Ectodermal cell (in vitro differentiated cells): Measurements from ENCODE around the gene CDKL5.

Experiments used
- H3K27ac ChIP-seq: 2 replicates; pipeline ENCODE4 v1.7.0; 2013; ENCODE audit warnings: mild to moderate bottlenecking, low read depth, low read length; ENCODE audit not compliant: insufficient read depth, poor library complexity, severe bottlenecking
- H3K27me3 ChIP-seq: 2 replicates; pipeline ENCODE4 v1.7.0; 2013; ENCODE audit warnings: mild to moderate bottlenecking, low read length; ENCODE audit not compliant: insufficient read depth, control insufficient read depth, poor library complexity, severe bottlenecking
- H3K36me3 ChIP-seq: one replicate; pipeline ENCODE4 v1.7.0; 2013; ENCODE audit warnings: low read length; ENCODE audit not compliant: control insufficient read depth, insufficient read depth
- H3K4me1 ChIP-seq: one replicate; pipeline ENCODE4 v1.7.0; 2013; ENCODE audit warnings: low read length; ENCODE audit not compliant: control insufficient read depth, insufficient read depth
- H3K4me3 ChIP-seq: 2 replicates; pipeline ENCODE4 v1.7.0; 2013; ENCODE audit warnings: low read depth, low read length, control low read depth; ENCODE audit not compliant: insufficient read depth
- H3K9me3 ChIP-seq: 2 replicates; pipeline ENCODE4 v1.7.0; 2013; ENCODE audit warnings: mild to moderate bottlenecking, low read length, moderate library complexity; ENCODE audit not compliant: control insufficient read depth
- WGBS, 2 experiments: methylation state at CpG; one replicate each; pipeline ENCODE4 v1.1.7; 2013; ENCODE audit warnings: missing lambda C conversion rate in 2 of 2; 5-methylcytosine and 5-hydroxymethylcytosine counted together

The CDKL5 gene

DNA sequence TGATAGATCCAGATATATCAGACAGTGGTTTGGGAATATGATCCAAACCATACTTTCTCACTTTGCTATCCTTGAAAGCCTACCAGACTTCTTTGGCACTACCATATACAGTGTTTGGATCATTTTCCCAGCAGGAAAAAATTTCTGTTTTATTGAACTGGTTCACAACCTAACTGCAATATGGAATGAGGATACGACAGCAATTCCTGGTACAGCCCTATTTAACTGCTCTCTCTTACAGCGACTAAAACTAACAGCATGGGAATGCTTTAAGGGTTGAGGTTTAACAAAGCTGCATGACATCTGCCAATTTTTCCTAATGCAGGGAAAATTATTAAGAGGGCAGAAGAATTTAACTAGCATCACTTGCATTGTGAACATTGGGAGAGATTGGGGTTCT is 199.2 kb downstream of the CDKL5 start:
- 96 to 100% methylated on average over 2 of the region's 2 CpGs for WGBS, 2 experiments

GRCh38 chrX:18630934-18631333 is 205.5 kb downstream of the CDKL5 start:
- WGBS, 2 experiments = 91 to 94% methylated on average over 8 of the region's 8 CpGs

More for the DNA sequence above, 199.2 kb downstream of the CDKL5 start:
- Histone ChIP-seq H3K9me3 (no peaks in the 10 kb centered on the region), H3K27ac (no peak overlapping the region), H3K36me3 (no peaks in the 10 kb centered on the region), H3K4me1 (no peaks in the 10 kb centered on the region), H3K27me3 (no peaks in the 10 kb centered on the region), H3K4me3 (no peak overlapping the region)

DNA sequence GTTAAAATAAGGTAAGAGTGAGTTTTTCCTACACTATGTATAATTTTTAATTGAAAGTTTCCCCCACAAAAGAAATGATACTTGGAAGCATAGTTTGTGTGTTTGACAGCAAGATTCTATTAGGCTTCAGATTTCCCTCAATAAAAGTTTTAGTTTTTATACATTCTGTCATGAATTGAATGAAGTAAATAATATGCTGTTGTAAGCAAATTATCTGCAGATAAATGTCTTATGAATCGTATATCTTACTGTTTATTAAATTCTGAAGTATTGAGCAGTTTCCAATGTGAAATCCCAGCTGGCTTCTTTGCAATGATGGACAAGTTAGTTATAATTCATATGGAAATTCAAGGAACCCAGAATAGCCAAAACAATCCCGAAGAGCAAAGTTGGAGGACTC is 213.0 kb downstream of the CDKL5 start:
- no peaks in the 10 kb centered on the region for H3K4me1 ChIP-seq
- no peaks in the 10 kb centered on the region for H3K36me3 ChIP-seq
- 100% methylated on average over 1 of the region's 2 CpGs for WGBS, 2 experiments
- H3K27ac ChIP-seq = no peak overlapping the region
- H3K27me3 ChIP-seq = no peaks in the 10 kb centered on the region
- no peaks in the 10 kb centered on the region for H3K9me3 ChIP-seq
- no peak overlapping the region for H3K4me3 ChIP-seq

More at GRCh38 chrX:18630934-18631333, 205.5 kb downstream of the CDKL5 start:
- Histone ChIP-seq H3K4me3 (no peak overlapping the region), H3K36me3 (no peaks in the 10 kb centered on the region), H3K27ac (no peak overlapping the region), H3K9me3 (no peaks in the 10 kb centered on the region), H3K27me3 (no peaks in the 10 kb centered on the region), H3K4me1 (no peaks in the 10 kb centered on the region)

GRCh38 chrX:18639280-18639679 is 213.9 kb downstream of the CDKL5 start:
- Histone ChIP-seq H3K27ac (no peak overlapping the region), H3K4me1 (no peaks in the 10 kb centered on the region), H3K36me3 (no peaks in the 10 kb centered on the region), H3K27me3 (no peaks in the 10 kb centered on the region), H3K9me3 (no peaks in the 10 kb centered on the region), H3K4me3 (no peak overlapping the region)
- WGBS, 2 experiments = 83 to 100% methylated on average over 1 to 2 of the region's 2 CpGs

- Histone ChIP-seq H3K4me3 (no peak overlapping the region), H3K27ac (no peak overlapping the region), H3K36me3 (no peaks in the 10 kb centered on the region), H3K4me1 (no peaks in the 10 kb centered on the region), H3K27me3 (no peaks in the 10 kb centered on the region), H3K9me3 (no peaks in the 10 kb centered on the region)
- 36 to 43% methylated on average over 10 of the region's 10 CpGs for WGBS, 2 experiments
Observed at GRCh38 chrX:18640686-18641085, 215.3 kb downstream of the CDKL5 start.

GRCh38 chrX:18643243-18643642 is 217.8 kb downstream of the CDKL5 start:
- WGBS, 2 experiments = 90 to 100% methylated on average over 2 to 3 of the region's 3 CpGs
- Histone ChIP-seq H3K36me3 (no peaks in the 10 kb centered on the region), H3K9me3 (no peaks in the 10 kb centered on the region)

GRCh38 chrX:18643853-18644252 is 218.4 kb downstream of the CDKL5 start:
- Histone ChIP-seq H3K4me3 (no peak overlapping the region), H3K9me3 (no peaks in the 10 kb centered on the region), H3K27ac (no peak overlapping the region), H3K36me3 (no peaks in the 10 kb centered on the region), H3K27me3 (no peaks in the 10 kb centered on the region), H3K4me1 (no peaks in the 10 kb centered on the region)
- whole genome bisulfite sequencing, 2 experiments = 94% methylated on average over 3 of the region's 3 CpGs; no CpG with 5 or more reads in 1 of the 2 experiments

More at GRCh38 chrX:18643243-18643642, 217.8 kb downstream of the CDKL5 start:
- no peak overlapping the region for H3K4me3 ChIP-seq
- H3K27ac ChIP-seq = no peak overlapping the region
- H3K27me3 ChIP-seq = no peaks in the 10 kb centered on the region
- H3K4me1 ChIP-seq = no peaks in the 10 kb centered on the region

- Histone ChIP-seq H3K4me1 (peaks cover 6% of the 10 kb centered on the region), H3K4me3 (no peak overlapping the region), H3K36me3 (no peaks in the 10 kb centered on the region), H3K27me3 (no peaks in the 10 kb centered on the region), H3K9me3 (no peaks in the 10 kb centered on the region), H3K27ac (no peak overlapping the region)
- WGBS, 2 experiments = 89 to 95% methylated on average over 4 of the region's 4 CpGs
Observed at GRCh38 chrX:18647621-18648020, 222.2 kb downstream of the CDKL5 start.

- Histone ChIP-seq H3K36me3 (no peaks in the 10 kb centered on the region), H3K4me3 (no peak overlapping the region), H3K27me3 (no peaks in the 10 kb centered on the region), H3K27ac (no peak overlapping the region), H3K4me1 (peaks cover 6% of the 10 kb centered on the region), H3K9me3 (no peaks in the 10 kb centered on the region)
- WGBS, 2 experiments = 10 to 17% methylated on average over 9 of the region's 9 CpGs
Observed at GRCh38 chrX:18649498-18649951, 224.1 kb downstream of the CDKL5 start.

GRCh38 chrX:18650662-18651061 is 225.3 kb downstream of the CDKL5 start:
- no peaks in the 10 kb centered on the region for H3K27me3 ChIP-seq
- no peak overlapping the region for H3K4me3 ChIP-seq
- 95% methylated on average over 6 of the region's 6 CpGs for WGBS, 2 experiments
- H3K36me3 ChIP-seq = no peaks in the 10 kb centered on the region
- no peaks in the 10 kb centered on the region for H3K9me3 ChIP-seq
- H3K27ac ChIP-seq = no peak overlapping the region
- H3K4me1 ChIP-seq = peaks cover 6% of the 10 kb centered on the region

DNA sequence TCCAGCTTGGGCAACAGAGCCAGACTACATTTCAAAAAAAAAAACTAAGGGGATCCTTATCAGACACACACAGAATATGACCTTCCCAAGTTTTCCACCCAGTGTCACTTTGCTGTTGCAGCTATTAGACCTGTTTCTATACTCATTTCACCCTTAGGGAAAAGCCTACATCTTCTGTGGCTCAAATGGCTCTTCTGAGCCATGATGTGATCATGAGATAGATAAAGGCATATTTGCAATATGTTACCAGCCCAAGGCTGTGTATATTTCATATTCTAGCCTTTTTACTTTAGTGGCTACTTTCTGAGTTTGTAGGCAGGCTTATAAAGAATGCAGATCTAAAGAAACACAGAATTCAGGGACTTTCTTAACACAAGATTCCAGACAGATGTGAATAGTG is 227.2 kb downstream of the CDKL5 start:
- Histone ChIP-seq H3K4me3 (no peak overlapping the region), H3K9me3 (no peaks in the 10 kb centered on the region), H3K27ac (no peak overlapping the region), H3K27me3 (no peaks in the 10 kb centered on the region), H3K4me1 (peaks cover 6% of the 10 kb centered on the region), H3K36me3 (no peaks in the 10 kb centered on the region)
